GM18502 (cell line): ENCODE measurements around the gene RAB38.

Experiments
- ATAC-seq: cut with Tn5 transposase; IDR thresholded peaks from one replicate; pipeline ENCODE4 v1.9.1; 2021; ENCODE audit warnings: mild to moderate bottlenecking; ENCODE audit not compliant: unreplicated experiment, poor library complexity

The RAB38 gene

GRCh38 chr11:88105951-88106350 lies 69.3 kb downstream of the RAB38 start:
- ATAC-seq = no peak

DNA sequence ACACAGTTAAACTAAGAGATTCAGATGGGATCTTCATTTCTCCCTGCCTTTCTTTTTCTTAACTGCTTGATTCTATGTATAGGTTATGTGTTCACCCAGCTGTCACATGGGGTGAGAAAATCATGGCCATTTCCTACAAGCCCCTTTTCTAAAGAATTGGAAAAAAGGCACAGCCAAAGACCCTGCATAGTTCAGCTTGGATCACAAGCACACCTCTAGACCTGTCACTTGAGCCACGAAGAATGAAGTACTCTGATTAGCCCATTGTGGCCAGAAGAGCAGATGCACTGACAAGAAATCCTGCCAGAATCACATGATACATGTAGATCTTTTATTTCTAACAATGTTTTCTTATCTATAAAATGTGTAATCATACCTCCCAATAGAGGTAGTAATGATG lies 69.7 kb downstream of the RAB38 start:
- ATAC-seq = no peak

GRCh38 chr11:88104408-88104807 lies 70.8 kb downstream of the RAB38 start:
- ATAC-seq = no peak

- ATAC-seq = peak; percentile 96
These were observed 71.7 kb downstream of the RAB38 start for GRCh38 chr11:88103337-88104206.

- ATAC-seq = no peak
These were observed 72.7 kb downstream of the RAB38 start for GRCh38 chr11:88102598-88102934.

DNA sequence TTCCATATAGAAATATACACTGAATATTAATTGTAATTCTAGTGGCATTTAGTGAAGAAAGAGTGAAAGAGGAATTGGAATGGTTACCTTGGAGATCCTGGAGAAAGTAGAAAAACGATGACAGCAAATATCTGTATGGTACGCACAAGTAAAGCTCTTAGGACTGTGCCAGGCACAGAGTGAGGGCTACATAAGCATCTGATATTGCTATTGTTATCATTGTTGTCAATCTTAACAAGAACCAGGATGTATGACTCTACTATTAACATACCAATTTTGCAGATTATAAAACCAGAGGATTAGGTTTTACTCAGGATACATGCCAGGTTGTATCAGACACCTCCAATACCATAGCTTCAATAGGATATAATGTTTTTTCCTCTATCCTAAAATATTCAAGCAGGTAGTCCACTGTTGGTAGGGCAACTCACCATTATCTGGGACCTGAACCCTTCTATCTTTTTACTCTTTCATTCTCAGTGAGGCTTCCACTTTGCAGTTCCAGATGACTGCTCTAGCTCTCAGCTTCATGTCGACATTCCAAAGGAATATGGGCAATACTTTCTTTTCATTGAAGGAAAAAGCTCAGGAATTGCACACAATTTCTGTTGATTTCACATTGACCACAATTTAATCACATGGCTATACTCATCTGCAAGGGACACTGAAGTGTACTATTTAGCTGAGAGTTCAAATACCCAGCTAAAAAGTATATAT lies 73.2 kb downstream of the RAB38 start:
- ATAC-seq = no peak

- no peak for ATAC-seq
These were observed 75.1 kb downstream of the RAB38 start for GRCh38 chr11:88100151-88100550.

DNA sequence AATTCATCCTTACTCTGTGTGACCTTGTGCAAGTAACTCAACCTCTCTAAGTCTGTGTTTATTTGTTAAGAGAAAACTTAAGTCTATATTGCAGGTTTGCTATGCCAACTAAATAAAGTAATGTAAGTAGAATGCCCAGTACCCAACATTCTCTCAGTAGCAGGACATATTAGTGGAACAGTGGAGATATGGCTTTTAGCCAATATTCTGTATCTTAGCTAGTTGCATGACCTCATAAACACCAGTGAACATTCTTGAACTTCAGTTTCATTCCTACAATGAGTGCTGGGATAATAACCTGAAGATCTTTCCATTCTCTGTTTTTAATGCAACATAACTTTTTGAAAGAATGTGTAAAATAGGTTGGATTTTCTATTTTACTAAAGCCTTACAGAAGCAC lies 77.0 kb downstream of the RAB38 start:
- ATAC-seq = no peak

DNA sequence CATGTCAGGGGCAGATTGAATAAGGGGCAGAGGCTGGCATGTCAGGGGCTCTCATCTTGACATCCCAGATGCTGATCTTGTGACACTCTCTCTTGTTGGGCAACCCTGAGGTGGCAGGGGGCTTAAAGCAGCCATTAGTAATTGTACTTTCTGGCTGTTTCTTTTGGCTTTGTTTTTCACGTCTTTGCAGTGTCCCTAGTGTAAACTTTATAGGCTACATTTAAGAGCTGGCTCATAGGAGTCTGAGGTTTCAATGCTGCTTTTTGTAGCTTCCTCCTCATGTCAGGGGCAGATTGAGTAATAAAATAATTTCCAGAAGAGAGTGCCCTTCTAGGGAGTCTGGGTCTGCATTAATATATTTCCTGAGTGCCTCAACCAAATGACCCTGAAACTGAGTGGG lies 86.1 kb downstream of the RAB38 start:
- no peak for ATAC-seq

DNA sequence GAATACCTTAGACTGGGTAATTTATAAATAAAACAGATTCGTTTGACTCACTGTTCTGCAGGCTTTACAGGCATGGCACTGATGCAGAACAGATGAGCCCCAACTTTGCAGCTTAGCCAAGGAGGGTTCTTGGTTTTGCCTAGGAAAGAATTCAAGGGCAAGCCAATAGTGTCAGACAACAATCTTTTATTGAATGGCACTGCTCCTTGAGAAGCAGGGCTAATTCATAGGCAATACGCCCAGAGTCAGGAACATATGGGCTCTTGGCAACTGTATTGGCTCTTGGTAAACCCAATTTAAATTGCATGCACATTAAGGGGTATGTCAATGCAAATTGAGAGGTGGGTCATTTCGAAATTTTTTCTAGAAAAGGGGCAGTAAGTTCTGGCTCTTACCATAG lies 87.9 kb downstream of the RAB38 start:
- no peak for ATAC-seq

DNA sequence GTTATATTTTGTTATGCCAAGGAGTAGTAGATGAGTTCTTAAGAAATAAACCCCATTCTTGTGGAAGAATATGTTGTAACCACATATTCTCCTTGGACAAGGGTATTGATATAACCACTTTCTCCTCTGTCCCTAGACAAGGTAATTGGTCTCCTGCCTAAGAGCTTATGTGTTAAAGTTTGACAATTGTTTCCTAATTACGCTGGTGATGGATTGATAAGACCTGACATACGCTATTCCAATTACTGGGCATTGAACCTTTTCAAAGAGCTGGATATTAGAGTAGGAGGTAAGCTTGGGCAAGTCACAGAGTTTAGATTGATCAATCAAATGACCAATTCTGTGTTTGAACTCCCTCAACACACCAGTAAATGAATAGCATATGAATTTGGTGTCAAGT lies 88.9 kb downstream of the RAB38 start:
- no peak for ATAC-seq

DNA sequence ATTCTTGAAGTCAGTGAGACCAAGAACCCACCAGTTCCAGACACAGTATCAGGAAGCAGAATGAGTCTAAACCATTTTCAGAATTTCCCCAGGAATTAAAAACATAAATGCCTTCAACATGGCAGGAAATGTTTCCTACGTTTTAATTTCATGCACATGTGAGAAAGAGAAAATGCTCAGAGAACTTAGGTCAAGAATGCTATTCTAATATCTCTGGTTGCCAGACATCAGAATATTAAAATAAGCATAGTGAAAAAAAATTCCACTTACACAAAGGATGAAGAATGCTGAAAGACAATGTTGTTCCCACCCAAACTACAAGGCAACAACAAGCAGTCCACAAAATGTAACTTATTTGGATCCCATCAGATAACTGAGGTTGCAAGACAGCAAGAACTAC lies 104.8 kb downstream of the RAB38 start:
- ATAC-seq = no peak

DNA sequence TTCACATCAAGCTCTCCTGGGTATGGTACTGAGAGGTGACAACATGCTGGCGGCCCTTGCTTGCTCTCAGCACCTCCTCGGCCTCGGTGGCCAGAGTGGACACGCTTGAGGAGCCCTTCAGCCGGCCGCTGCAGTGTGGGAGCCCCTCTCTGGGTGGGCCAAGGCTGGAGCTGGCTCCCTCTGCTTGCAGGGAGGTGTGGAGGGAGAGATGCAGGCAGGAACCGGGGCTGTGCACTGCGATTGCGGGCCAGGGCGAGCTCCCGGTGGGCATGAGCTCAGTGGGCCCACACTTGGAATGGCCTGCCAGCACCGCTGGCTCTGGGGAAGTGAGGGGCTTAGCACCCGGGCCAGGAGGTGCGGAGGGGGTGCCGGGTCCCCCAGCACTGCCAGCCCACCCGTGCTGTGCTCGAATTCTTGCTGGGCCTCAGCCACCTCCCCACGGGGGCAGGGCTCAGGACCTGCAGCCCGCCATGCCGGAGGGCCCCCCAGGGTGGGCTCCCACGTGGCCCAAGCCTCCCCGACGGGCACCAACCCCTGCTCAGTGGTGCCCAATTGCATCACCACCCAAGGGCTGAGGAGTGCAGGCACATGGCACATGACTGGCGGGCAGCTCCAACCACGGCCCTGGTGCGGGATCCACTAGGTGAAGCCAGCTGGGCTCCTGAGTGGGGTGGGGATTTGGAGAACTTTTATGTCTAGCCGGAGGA lies 106.2 kb downstream of the RAB38 start:
- no peak for ATAC-seq

GRCh38 chr11:88066090-88066489 lies 109.2 kb downstream of the RAB38 start:
- ATAC-seq = no peak

DNA sequence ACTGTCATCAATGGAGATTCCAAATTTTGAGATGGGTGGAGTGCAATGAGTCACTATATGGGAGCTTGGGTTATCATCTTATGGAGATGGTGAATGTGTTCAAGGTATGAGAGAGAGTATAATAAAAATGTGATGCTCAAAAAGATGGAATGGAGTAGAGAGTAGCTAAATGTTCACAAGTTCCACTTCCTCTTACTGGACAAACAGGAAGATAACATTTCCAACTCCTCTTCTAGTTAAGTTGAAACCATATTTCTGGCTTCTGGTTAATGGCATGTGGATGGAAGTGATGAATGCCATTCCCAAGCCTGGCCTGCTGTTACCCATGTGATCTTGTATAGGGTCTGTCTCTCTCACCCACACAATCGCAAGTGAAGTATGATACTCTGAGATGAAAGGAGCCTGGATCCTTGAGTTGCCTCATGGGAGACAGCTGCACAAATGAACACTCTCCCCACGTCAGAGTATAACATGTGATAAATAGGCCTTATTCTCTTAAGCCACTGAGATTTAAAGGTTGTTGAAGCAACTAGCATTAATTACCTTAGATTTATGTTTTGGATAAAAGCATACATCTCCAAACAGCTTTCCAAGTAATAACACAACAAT lies 111.0 kb downstream of the RAB38 start:
- no peak for ATAC-seq
